GM12801 (cell line): ENCODE results near the gene GNG13.

ENCODE experiments used
- CTCF ChIP-seq: IDR thresholded peaks from one replicate; pipeline ENCODE4 v1.5.1; 2011; ENCODE audit warnings: control low read depth; ENCODE audit not compliant: insufficient read length; ENCODE audit errors: extremely low read depth

Gene GNG13

GRCh38 chr16:814974-815373, 14.4 kb upstream of the GNG13 start:
- TF ChIP-seq CTCF = no peak

- no peak for TF ChIP-seq CTCF
These were observed 13.4 kb upstream of the GNG13 start for GRCh38 chr16:813916-814412.

GRCh38 chr16:813204-813915, 12.8 kb upstream of the GNG13 start:
- TF ChIP-seq CTCF = no peak

- TF ChIP-seq CTCF = no peak
These were observed 7.5 kb upstream of the GNG13 start for GRCh38 chr16:808085-808386.

GRCh38 chr16:807347-808084, 7.0 kb upstream of the GNG13 start:
- no peak for TF ChIP-seq CTCF

GRCh38 chr16:805474-805873, 4.9 kb upstream of the GNG13 start:
- no peak for TF ChIP-seq CTCF

GRCh38 chr16:804193-805048, 3.9 kb upstream of the GNG13 start:
- no peak for TF ChIP-seq CTCF
